ENCODE data around the gene WEE1.
"Not testable (repeated sequence)": the region's sequence is repeated elsewhere in the genome, so short reads cannot be mapped to it uniquely, and the experiment has no call there.

The WEE1 gene

DNA sequence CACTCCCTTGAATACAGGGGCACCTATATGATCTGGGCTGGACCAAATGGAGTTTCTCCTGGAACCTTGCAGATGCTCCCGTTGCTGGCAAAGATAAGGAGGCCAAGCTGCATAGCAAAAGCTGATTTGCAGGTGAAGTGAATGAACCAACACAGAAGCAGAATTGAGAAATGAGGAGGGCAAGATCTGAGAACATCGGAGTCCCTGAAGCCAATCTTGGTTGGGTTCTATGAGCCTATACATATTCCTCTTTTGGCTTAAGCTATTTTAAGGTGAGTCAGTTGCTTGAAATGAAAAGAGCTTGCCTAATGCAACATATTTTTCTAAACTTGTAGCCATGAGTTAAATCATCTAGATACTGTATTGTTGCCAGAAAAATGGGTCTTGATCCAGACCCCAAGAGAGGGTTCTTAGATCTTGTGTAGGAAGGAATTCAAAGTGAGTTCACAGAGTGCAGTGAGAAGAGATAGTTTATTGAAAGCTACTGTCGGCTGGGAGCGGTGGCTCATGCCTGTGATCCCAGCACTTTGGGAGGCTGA, 23.5 kb downstream of the WEE1 start:
- DNase-seq (ENCODE audit: low read depth): no peak

DNA sequence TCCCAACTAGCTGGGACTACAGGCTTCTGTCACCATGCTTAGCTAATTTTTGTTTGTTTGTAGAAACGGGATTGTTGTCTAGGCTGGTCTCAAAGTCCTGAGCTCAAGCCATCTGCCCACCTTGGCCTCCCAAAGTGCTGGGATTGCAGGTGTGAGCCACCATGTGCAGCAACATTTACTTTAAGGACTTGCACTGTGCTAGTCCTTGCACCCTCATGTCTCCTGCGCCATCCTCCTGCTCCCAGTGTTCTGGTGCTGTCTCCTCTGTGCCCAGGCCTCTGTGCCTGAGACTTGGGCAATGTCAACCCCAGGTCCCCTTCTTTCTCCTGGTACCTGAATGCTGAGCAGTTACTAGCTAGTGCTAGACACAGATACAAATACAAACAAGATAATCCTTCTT, 26.7 kb downstream of the WEE1 start:
- no peak for DNase-seq (ENCODE audit: low read depth)

DNA sequence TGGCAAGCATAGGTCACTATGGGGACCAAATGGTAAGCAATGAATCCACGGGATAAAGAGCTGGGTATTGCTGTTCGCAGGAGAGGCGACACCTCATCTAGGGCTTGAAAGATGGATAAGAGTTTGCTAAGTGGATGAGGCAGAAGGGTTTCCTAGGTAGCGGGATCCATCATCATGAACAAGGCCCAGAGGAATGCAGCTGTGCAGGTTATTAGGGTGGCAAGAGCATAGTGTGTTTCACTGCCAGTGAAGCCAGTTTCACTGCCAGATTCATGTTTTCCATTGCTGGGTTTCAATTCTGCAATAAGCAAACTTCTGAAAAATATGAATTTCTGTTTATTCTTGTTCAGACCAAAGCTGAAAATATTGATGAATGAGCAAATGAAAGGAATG, 27.2 kb downstream of the WEE1 start:
- no peak for DNase-seq (ENCODE audit: low read depth)

DNA sequence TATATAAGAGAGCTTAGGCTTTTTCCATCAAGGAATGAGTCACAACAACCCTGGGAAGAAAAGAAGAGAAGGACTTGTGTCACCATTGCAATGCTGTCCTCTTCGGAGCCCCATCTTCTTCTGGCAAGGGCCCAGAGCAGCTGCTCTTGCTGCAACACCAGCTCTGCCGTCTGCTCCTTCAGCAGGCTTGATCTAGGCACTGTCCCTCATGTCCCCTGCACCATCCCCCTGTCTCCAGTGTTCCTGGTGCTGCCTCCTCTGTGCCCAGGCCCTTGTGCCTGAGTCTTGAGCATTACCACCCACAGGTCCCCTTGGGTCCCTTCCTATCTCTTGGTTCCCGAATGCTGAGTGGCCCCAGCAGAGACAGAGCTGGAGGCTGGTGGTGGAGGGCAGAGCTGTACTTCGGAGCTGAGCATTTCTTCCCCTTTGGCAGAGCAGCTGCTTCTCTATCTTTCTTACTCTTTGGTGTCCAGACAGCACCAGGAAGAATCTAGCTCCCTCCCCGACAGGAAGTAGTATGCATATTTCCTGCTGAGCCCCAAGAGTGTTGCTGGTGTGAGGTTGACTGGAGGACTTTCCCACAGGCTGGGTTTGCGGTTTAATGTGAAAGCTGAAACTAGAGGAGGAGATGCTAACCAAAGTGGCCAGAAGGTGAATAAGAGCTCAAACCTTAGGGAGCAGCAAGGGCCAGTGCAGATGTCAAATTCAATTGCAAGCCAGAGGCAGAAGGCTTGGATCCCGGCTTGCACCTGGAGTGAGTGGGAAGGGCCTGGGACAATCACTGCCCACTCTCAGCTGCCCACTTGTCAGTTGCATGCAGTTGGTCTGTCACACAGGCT, 27.8 kb downstream of the WEE1 start:
- DNase-seq (ENCODE audit: low read depth): peak; percentile 20

DNA sequence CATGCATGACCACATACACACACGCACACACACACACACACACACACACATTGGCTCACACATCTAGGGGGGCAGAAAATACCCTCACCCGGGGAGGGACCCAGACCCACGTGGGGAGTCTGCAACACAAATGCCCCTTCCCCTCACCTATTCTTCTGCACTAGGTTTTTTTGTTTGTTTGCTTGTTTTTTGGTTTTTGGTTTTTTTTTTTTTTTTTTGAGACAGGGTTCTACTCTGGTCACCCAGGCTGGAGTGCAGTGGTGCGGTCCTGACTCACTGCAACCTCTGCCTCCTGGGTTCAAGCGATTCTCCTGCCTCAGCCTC, 28.4 kb downstream of the WEE1 start:
- DNase-seq (ENCODE audit: low read depth): no peak

DNA sequence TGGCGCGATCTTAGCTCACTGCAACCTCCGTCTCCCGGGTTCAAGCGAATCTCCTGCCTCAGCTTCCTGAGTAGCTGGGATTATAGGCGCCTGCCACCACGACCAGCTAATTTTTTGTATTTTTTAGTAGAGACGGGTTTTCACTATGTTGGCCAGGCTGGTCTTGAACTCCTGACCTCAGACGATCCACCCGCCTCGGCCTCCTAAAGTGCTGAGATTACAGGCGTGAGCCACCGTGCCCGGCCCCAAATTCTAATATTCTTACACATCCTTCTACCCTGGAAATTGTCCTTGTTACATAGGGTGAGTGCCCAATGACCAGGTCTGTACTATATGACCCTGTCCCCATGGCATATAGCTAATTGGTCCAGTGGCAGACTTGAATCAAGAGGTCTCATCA, 29.7 kb downstream of the WEE1 start:
- not testable (repeated sequence) for DNase-seq (ENCODE audit: low read depth)

DNA sequence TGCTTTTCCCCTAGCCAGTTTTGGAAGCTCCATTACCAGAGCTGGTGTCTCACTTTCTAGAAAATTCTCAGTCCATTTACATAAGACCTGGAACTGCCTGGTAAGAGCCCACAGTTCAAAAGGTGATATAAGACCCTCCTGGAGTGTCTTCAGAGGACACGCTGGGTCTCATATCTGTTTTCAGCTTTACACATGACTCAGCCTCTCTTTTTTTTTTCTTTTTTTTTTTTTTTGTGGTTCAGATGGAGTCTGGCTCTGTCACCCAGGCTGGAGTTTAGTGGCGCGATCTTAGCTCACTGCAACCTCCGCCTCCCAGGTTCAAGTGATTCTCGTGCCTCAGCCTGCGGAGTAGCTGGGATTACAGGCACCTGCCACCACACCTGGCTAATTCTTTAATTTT, 30.7 kb downstream of the WEE1 start:
- DNase-seq (ENCODE audit: low read depth): no peak

DNA sequence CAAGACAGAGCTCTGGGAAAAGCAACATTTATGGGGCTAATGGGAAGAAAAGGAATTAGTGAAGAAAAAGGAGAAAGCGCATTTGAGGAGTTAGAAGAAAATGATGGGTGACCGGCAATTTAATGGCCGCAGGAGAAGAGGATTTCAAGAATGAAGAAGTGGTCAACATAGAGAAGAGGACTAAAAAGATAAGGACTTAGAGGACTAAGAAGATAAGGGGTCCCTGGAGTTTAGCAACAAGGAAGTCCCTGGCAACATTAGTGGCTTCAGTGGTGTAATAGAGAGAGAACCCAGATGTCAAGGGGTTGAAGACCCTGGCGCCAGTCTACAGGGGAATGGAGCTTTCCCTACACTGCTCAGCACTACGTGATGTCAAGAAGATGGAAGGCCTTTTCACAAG, 32.3 kb downstream of the WEE1 start:
- no peak for DNase-seq (ENCODE audit: low read depth)

DNA sequence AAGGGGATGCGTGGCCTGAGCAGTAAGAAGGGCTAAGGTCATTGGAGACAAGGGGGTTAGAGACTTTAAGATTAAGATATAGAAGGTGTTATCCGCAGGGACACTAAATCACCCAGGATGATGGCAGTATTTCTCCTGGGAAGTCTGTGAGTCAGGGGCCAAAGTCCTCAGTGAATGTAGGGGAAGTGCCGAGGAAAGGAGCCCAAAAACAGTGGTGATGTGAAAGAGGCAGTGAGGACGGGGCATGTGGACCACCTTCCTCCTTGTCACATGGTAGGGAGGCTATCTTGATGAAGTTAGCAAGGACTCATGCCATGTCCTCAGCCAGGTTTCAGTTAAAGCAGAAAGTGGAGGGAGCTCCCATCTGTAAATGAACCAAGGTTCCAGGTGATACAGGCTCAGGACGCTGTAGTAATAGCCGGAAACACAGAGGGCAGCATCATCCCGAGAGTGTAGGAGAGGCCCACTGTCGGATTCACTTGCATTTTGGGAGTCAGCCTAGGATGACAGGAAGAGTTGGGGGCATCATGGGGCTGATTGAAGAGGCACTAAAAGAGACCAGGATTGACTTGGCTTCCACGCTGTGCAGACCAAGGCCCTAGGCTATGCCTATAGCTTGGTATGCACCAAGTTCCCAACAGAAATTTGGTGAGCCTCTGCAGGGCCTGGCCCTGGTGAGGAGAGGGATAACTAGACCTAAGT, 33.5 kb downstream of the WEE1 start:
- DNase-seq (ENCODE audit: low read depth): no peak

DNA sequence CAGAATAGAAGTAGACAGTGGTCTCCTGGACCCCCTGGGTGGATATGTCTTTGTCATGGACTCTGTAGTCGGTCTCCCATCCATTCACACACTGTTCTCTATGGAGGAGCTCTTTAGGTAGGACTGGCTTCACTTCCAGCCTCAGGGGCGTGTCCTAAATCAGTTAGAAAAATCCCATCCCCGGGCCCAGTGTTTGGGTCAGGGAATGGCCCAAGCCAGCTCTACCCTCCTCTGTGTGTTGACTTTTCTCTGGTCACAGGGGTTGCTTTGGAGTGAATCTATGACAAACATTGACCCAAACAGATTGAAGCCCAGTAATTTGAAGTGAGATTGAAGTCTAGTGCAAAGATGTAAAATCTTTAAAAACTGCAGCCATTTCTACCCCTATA, 34.0 kb downstream of the WEE1 start:
- no peak for DNase-seq (ENCODE audit: low read depth)

DNA sequence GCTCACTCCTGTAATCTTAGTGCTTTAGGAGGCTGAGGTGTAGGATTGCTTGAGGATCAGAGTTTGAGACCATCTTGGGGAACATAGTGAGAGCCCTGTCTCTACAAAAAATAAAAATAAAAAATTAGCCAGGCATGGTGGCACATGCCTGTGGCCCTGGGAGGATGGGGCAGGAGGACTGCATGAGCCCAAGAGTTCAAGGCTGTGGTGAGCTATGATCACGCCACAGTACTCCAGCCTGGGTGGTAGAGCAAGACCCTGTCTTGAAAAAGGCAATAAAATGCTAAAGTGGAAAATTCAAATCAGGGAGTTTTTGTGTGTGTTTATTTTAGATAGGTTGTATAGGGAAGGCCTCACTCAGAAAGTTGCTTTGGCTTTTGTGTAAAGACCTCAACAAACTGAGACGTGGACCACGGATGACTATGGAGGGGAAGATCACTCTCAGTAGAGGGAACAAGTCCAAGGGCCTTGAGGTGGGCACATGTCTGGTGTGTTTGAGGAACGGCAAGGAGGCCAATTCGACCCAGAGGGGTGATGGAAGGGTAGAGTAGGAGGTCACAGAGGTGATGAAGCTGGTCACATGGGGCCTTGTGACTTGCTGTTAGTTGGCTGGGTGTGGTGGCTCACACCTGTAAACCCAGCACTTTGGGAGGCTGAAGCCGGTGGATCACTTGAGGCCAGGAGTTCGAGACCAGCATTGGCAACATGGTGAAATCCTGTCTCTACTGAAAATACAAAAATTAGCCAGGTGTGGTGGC, 35.7 kb downstream of the WEE1 start:
- DNase-seq (ENCODE audit: low read depth): no peak

DNA sequence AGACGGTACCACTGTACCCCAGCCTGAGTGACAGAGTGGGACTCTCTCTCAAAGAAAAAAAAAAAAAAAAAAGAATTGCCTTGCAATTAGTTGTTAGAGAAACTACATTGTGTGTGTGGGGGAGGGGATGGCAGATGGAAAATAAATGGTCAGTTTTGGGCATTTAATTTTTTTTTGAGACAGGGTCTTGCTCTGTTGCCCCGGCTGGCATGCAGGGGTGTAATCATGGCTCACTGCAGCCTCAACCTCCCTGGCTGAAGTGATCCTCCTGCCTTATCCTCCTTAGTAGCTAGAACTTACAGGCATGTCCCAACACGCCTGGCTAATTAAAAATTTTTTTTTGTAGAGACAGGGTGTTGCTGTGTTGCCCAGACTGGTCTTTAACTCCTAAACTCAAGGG, 36.4 kb downstream of the WEE1 start:
- DNase-seq (ENCODE audit: low read depth): no peak

DNA sequence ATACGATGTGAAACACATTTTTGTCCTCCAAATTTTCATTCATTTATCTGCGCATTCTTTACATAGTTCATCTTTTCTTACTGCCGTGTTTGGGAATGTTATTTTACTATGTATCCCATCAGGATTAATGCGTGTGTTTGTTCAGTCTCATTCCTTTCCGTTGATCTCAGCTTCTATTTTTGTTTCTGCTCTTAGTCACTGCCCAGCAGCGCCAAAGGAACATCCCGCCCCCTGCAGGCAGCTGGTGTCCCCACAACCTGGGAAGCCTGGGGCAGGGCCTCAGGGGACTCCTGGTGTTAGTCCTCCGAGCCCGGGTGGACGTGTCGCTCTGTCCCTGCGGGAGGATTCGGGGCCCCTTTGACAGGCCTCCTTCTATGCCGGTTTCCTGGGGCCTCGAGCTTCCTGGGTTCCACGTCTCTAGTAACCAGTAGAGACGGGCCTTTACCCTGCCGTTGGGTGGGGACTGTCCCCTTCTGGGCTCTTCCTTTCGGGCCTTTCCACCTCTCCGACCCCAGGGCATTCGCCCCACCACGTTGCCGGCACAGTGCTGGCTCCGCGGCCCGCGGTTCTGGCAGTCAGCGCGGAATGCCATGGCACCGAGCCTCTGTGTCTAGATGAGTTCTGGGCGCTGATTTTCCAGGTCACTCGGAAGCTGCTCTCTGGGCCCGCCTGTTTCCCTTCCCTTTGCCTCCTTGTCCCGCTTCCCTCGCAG, 39.8 kb downstream of the WEE1 start:
- DNase-seq (ENCODE audit: low read depth): peak; percentile 77

DNA sequence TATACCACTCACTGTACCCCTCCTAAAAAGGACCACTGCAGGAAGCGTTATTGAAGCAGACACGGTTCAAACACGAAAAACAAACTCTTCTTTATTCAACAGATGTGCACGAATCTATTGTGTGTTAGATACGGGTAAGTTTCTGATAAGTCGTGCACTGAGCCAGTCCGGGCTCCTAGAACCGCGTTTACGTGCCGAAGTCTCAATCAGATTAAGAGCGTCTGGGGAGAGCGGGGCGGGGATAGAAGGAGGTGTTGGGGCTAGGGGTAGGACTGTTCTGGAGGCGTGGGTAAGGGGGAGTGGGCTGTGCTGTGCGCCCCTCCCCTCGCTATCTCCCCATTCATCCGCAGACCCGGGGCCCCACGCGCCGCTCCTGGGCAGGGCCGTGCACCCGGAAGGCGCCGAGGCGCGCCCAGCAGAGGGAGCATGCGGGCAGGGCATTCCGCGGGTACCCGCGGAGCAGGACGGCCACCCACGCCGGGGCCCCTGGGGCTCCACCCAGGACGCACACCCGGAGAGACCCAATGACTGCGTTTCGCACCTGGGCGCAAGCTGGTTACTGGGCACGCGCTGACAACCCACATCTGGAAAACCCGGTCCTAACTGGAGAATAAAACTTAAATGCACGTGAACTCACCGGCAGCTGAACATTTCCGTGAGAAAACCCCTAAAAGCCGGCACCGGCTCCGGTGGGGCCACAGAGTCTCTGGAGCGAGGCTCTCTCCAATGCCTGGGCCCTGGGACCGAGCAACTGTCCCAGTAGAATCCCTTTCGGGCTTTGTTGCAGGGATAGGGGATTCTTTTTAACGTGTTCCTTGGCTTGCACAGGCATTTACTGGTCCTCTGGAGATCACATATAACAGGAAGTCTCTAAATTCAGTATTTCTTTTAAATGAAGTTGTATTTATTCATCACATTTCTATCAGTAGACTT, 40.6 kb downstream of the WEE1 start:
- peak; percentile 91 for DNase-seq (ENCODE audit: low read depth)

DNA sequence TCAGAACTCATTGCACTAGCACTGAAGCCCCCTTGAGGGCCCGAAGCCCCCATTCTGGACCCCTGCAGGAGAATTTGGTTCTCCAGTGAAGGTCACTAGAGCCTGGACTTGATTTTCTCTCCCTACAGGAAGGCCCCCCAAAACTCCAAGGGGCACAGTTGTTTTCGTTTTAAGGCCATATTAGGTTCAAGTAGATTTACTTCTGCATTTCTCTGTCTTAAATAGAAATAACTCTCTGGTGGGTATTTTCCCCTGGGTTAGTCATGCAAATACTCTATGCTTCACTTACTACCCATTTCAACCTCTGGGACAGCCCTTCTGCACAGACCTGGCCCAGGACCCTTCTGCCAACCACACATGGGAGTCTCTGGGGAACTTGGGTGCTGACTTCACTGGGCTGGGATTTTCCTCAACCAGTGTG, 41.6 kb downstream of the WEE1 start:
- no peak for DNase-seq (ENCODE audit: low read depth)

DNA sequence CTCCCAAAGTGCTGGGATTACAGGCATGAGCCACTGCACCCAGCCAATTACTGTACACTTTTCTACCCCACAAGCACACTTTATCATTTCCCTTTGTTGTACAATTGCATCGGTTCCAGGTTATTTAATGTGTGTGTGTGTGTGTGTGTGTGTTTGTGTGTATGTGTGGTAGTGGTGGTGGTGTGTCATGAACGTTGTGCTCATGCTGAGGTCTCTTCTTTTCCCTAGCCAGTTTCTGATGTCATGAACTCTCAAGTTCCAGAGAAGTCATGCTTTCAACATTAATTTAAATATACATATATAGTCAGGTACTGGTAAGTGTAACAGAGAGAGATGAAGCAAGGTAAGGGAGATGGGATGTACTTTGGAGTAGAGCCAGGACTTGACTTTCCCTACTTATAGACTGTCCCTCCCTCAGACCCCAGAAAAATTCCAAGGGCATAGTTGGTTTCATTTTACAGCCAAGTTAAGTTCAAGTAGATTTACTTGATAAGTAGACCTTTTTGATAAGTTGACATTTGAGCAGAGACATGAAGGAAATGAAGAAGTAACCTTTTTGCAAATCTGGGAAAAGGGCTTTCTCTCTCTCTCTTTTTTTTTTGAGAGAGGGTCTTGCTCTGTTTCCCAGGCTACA, 42.7 kb downstream of the WEE1 start:
- DNase-seq (ENCODE audit: low read depth): no peak

DNA sequence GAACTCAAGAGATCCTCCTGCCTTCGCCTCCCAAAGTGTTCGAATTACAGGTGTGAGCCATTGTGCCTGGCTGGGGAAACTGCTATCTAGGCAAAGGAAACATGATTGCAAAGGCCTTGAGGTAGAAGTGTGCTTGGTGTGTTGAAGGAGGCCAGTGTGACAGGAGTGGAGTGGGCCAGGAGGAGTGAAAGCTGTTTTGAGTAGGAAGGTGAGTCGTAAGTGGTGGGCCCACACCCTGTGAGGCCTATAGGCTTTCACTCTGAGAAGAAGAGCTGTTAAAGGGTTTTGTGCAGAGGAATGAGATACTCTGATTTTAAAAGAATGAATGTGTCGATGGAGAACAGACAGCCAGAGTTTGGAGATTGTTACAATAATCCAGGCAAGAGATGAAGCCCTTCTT, 43.4 kb downstream of the WEE1 start:
- DNase-seq (ENCODE audit: low read depth): no peak

DNA sequence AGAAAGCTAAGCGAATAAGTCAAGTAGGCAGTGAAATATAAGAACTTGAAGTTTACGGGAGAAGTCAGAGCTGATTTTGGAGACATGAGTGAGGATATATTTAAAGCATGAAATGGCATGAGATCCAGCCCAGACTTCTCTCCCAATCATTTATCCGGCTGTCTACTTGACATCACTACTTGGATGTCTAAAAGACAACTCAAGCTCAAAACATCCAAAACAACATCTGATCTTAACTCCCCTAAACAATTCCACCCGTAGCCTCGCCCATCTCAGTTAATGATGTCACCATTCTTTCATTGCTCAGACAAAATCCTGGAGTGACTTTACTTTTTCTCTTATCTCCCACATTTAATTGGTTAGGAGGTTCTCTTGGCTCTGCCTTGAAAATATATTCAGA, 44.5 kb downstream of the WEE1 start:
- DNase-seq (ENCODE audit: low read depth): no peak

DNA sequence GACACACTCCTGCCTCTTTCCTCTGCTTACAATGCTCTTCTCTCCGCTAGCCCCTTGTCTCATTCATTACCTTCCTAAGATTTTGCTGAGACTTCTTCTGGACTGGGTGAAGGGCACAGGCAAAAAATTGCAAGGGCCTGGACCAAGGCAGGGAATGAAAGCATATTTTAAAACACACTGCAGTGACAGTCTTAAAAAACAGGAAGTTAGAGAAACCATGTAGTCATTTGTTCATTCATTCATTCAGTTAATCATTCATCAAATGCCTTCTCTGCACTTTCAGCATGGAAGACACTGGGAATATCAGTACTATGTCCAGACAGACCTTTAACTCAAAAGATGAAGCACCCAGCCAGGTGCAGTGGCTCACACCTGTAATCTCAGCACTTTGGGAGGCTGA, 45.5 kb downstream of the WEE1 start:
- DNase-seq (ENCODE audit: low read depth): no peak

DNA sequence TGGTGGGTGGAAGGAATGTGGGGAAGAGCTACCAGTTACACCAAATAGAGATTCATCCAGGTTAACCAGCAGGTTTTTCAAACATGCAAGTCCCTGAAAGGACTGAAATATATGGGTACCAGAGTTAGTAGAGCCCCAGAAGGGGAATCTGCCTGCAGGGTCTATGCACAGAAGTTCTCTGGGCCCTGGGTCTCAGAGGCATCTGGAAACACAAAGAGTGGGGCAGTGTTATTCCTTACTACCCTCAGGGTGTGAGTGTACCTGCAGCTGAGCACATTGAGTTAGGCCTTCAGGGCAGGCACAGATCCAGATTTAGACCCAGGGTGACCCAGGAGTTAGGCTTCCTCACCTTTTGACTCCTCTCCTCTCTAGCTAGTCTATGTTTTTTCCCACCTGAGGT, 46.5 kb downstream of the WEE1 start:
- no peak for DNase-seq (ENCODE audit: low read depth)

DNA sequence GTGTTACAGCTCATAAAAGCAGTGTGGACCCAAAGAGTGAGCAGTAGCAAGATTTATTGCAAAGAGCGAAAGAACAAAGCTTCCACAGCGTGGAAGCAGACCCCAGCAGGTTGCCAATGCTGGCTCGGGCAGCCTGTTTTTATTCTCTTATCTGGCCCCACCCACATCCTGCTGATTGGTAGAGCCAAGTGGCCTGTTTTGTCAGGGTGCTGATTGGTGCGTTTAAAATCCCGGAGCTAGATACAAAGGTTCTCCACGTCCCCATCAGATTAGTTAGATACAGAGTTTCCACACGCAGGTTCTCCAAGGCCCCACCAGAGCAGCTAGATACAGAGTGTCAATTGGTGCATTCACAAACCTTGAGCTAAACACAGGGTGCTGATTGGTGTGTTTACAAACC, 48.9 kb downstream of the WEE1 start:
- not testable (repeated sequence) for DNase-seq (ENCODE audit: low read depth)
